ENCODE data around the gene LCMT1. TPM values are rescaled to one million over a fixed set of nuclear protein-coding genes. Genes with fewer than 3 reads are reported as not detected.

Gene LCMT1
- total RNA-seq, 2 experiments from 2014 or later = 43.9 to 44.1 TPM

Other genes starting within 250 kb of the LCMT1 start
- gene ARHGAP17, start 96.4 kb upstream of the LCMT1 start, total RNA-seq = 10 to 100 TPM; 72.5 to 79.3 TPM
- not detected for gene AQP8, start 105.2 kb downstream of the LCMT1 start, total RNA-seq
- 1 to 10 TPM; 7.1 to 7.3 TPM for gene ZKSCAN2, start 146.1 kb downstream of the LCMT1 start, total RNA-seq

All from activated naive CD8-positive, alpha-beta T cell treated with anti-CD3 and anti-CD28 coated beads for 36 hours (primary cell).